ENCODE measurements around the gene CTDP1. TPM values are rescaled to one million over a fixed set of nuclear protein-coding genes. Genes with fewer than 3 reads are reported as not detected.

The CTDP1 gene
- polyA plus RNA-seq, 1 donor (not counting 4 experiments of a cell fraction or from before 2014, with no cell fraction given), result 9.2 TPM

DNA sequence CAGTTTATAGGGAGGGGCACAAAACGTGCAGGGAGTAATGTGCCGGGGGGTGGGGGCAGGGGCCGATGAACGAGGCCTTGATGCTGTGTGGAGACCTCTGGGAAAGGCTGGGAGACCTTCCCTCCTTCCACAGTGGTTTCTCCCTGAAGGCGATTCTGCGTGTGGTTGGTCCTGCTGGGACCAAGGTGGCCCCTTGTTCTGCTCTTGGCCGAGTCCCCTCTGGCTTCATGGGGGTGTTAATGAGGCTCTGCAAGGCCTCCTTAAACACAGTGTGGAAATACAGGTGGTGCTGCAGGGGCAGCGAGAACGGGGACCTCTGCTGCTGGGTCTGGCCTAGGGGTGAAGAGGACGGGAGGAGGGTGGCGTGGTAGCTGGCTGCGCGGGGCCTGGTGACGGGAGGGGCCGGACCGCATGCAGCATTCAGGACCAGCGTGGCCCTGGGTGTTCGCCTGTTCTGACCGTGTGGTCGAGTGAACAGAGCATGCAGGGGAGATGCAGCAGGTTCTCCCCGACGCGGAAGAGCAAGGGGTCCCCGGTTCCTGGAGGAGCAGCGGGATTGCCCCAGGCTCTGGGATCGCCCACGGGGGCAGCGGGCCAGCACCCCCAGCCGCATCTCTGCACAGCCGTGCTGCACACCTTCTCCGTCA, 76.0 kb downstream of the CTDP1 start:
- Histone ChIP-seq H2AFZ (ENCODE audit: control insufficient read depth, low read length) (no peak overlapping the region), H4K20me1 (ENCODE audit: control insufficient read depth, extremely low read depth, insufficient read depth, low read length) (peaks cover 6% of the 10 kb centered on the region), H3K4me1 (ENCODE audit: control insufficient read depth, extremely low read depth, insufficient read depth, low read length) (no peaks in the 10 kb centered on the region), H3K4me2 (ENCODE audit: control insufficient read depth, extremely low read depth, insufficient read depth, low read depth, low read length) (no peak overlapping the region), H3K9me3 (ENCODE audit: control insufficient read depth, low read depth, low read length) (no peaks in the 10 kb centered on the region), H3K27ac (ENCODE audit: control insufficient read depth, insufficient read depth, low read length) (no peak overlapping the region), H3K36me3 (ENCODE audit: control insufficient read depth in 2 of 2, extremely low read depth in 1 of 2, insufficient read depth in 2 of 2, low read length in 2 of 2) (peaks cover 5 to 11% of the 10 kb centered on the region in 2 experiments), H3K79me2 (ENCODE audit: control insufficient read depth, insufficient read depth, low read length) (no peaks in the 10 kb centered on the region), H3K9me1 (ENCODE audit: control insufficient read depth, extremely low read depth, insufficient read depth, low read length) (no peaks in the 10 kb centered on the region), H3K9ac (ENCODE audit: control insufficient read depth, extremely low read depth, insufficient read depth, low read length) (no peak overlapping the region), H3K27me3 (ENCODE audit: control insufficient read depth, extremely low read depth, insufficient read depth, low read length) (no peaks in the 10 kb centered on the region), H3K4me3 (ENCODE audit: control insufficient read depth in 2 of 3, extremely low read depth in 1 of 3, insufficient read depth in 2 of 3, low read depth in 1 of 3, low read length in 3 of 3) (no peak overlapping the region)
- TF ChIP-seq, protein P1, sequence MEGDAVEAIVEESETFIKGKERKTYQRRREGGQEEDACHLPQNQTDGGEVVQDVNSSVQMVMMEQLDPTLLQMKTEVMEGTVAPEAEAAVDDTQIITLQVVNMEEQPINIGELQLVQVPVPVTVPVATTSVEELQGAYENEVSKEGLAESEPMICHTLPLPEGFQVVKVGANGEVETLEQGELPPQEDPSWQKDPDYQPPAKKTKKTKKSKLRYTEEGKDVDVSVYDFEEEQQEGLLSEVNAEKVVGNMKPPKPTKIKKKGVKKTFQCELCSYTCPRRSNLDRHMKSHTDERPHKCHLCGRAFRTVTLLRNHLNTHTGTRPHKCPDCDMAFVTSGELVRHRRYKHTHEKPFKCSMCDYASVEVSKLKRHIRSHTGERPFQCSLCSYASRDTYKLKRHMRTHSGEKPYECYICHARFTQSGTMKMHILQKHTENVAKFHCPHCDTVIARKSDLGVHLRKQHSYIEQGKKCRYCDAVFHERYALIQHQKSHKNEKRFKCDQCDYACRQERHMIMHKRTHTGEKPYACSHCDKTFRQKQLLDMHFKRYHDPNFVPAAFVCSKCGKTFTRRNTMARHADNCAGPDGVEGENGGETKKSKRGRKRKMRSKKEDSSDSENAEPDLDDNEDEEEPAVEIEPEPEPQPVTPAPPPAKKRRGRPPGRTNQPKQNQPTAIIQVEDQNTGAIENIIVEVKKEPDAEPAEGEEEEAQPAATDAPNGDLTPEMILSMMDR (optimal IDR thresholded peaks at IDR 0.05 in 1 of 3, IDR thresholded peaks at IDR 0.05 in 1 of 3, conservative IDR thresholded peaks at IDR 0.05 in 1 of 3; ENCODE audit: extremely low read depth in 1 of 3, insufficient read depth in 2 of 3, low read length in 3 of 3), result no peak
- no peak for TF ChIP-seq EZH2 (IDR thresholded peaks at IDR 0.05; ENCODE audit: low read length)
- dilution Hi-C loops (cut with MboI; ENCODE audit: extremely low pct_ligation_motif_present, low sequenced_read_pairs), result no loop called here
- DNase-seq (ENCODE audit: low read depth, low spot score) (no peak), FAIRE-seq (no peak)

DNA sequence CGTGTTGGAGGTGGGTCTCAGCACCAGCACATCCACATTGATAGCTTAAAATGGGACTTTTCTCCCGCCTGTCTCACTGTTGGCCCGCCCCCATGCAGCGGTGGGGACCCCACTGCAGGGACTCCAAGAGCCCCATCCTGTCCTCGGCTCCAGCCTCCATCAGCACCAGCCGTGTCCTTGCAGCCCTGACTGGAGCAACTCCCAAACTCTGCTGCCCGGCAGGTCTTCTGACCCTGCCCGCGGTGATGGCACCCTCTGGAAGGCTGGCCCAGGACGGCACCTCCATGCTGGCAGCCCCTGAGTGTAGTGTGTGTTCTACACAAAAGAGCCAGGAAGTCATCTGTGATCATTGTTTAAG, 76.5 kb downstream of the CTDP1 start:
- no peaks in the 10 kb centered on the region for H3K9me1 ChIP-seq (ENCODE audit: control insufficient read depth, extremely low read depth, insufficient read depth, low read length)
- H3K9me3 ChIP-seq (ENCODE audit: control insufficient read depth, low read depth, low read length), result no peaks in the 10 kb centered on the region
- no peaks in the 10 kb centered on the region for H3K4me1 ChIP-seq (ENCODE audit: control insufficient read depth, extremely low read depth, insufficient read depth, low read length)
- dilution Hi-C loops (cut with MboI; ENCODE audit: extremely low pct_ligation_motif_present, low sequenced_read_pairs), result no loop called here
- FAIRE-seq, result no peak
- no peak for TF ChIP-seq EZH2 (IDR thresholded peaks at IDR 0.05; ENCODE audit: low read length)
- TF ChIP-seq, protein P1 (optimal IDR thresholded peaks at IDR 0.05 in 1 of 3, IDR thresholded peaks at IDR 0.05 in 1 of 3, conservative IDR thresholded peaks at IDR 0.05 in 1 of 3; ENCODE audit: extremely low read depth in 1 of 3, insufficient read depth in 2 of 3, low read length in 3 of 3), result no peak
- no peaks in the 10 kb centered on the region for H3K79me2 ChIP-seq (ENCODE audit: control insufficient read depth, insufficient read depth, low read length)
- H4K20me1 ChIP-seq (ENCODE audit: control insufficient read depth, extremely low read depth, insufficient read depth, low read length), result peaks cover 6% of the 10 kb centered on the region
- H3K4me2 ChIP-seq (ENCODE audit: control insufficient read depth, extremely low read depth, insufficient read depth, low read depth, low read length), result no peak overlapping the region
- H3K36me3 ChIP-seq (ENCODE audit: control insufficient read depth in 2 of 2, extremely low read depth in 1 of 2, insufficient read depth in 2 of 2, low read length in 2 of 2), result peaks cover 5 to 11% of the 10 kb centered on the region in 2 experiments
- H3K27me3 ChIP-seq (ENCODE audit: control insufficient read depth, extremely low read depth, insufficient read depth, low read length), result no peaks in the 10 kb centered on the region
- H3K9ac ChIP-seq (ENCODE audit: control insufficient read depth, extremely low read depth, insufficient read depth, low read length), result no peak overlapping the region
- no peak overlapping the region for H3K27ac ChIP-seq (ENCODE audit: control insufficient read depth, insufficient read depth, low read length)
- DNase-seq (ENCODE audit: low read depth, low spot score), result no peak
- H3K4me3 ChIP-seq (ENCODE audit: control insufficient read depth in 2 of 3, extremely low read depth in 1 of 3, insufficient read depth in 2 of 3, low read depth in 1 of 3, low read length in 3 of 3), result no peak overlapping the region
- H2AFZ ChIP-seq (ENCODE audit: control insufficient read depth, low read length), result no peak overlapping the region

Data from keratinocyte (primary cell).